ENCODE results near the gene XPO1. TPM values are rescaled to one million over a fixed set of nuclear protein-coding genes. Genes with fewer than 3 reads are reported as not detected.

The XPO1 gene
- total RNA-seq, 4 donors from 2014 or later, result 49.9 to 70.3 (median 62.2) TPM

Other genes with a start within 250 kb of the XPO1 start
- 100 to 1,000 TPM in 2 of 4 donors, 10 to 100 TPM in 2; 84.3 to 181 (median 98.1) TPM for gene USP34, start 67.3 kb downstream of the XPO1 start, total RNA-seq